ENCODE data around the gene ERBB4. TPM values are rescaled to one million over a fixed set of nuclear protein-coding genes. Genes with fewer than 3 reads are reported as not detected.

Gene ERBB4
- total RNA-seq, 1 donor from 2014 or later, result 9.9 TPM

- H3K27ac ChIP-seq (ENCODE audit: low read depth, low read length), result no peak overlapping the region
- no peaks in the 10 kb centered on the region for H3K4me1 ChIP-seq (ENCODE audit: control insufficient read depth in 3 of 3, insufficient read depth in 3 of 3, low read length in 3 of 3)
- H3K9ac ChIP-seq (ENCODE audit: low read depth in 1 of 3, low read length in 3 of 3), result no peak overlapping the region
- H3K4me3 ChIP-seq (ENCODE audit: low read length in 3 of 3), result no peak overlapping the region
- no peaks in the 10 kb centered on the region for H3K27me3 ChIP-seq (ENCODE audit: control insufficient read depth in 3 of 3, insufficient read depth in 3 of 3, low read length in 3 of 3)
- no peaks in the 10 kb centered on the region for H3K36me3 ChIP-seq (ENCODE audit: control insufficient read depth in 3 of 3, insufficient read depth in 3 of 3, low read length in 3 of 3)
- no peaks in the 10 kb centered on the region for H3K9me3 ChIP-seq (ENCODE audit: control insufficient read depth in 3 of 3, low read length in 3 of 3)
These were observed 1194.3 kb downstream of the ERBB4 start for GRCh38 chr2:211344289-211344688.

GRCh38 chr2:211333377-211333776 is 1205.2 kb downstream of the ERBB4 start:
- no peak overlapping the region for H3K4me3 ChIP-seq (ENCODE audit: low read length in 3 of 3)
- no peaks in the 10 kb centered on the region for H3K36me3 ChIP-seq (ENCODE audit: control insufficient read depth in 3 of 3, insufficient read depth in 3 of 3, low read length in 3 of 3)
- no peak overlapping the region for H3K9ac ChIP-seq (ENCODE audit: low read depth in 1 of 3, low read length in 3 of 3)
- no peaks in the 10 kb centered on the region for H3K4me1 ChIP-seq (ENCODE audit: control insufficient read depth in 3 of 3, insufficient read depth in 3 of 3, low read length in 3 of 3)
- no peak overlapping the region for H3K27ac ChIP-seq (ENCODE audit: low read depth, low read length)
- H3K9me3 ChIP-seq (ENCODE audit: control insufficient read depth in 3 of 3, low read length in 3 of 3), result no peaks in the 10 kb centered on the region
- H3K27me3 ChIP-seq (ENCODE audit: control insufficient read depth in 3 of 3, insufficient read depth in 3 of 3, low read length in 3 of 3), result no peaks in the 10 kb centered on the region

GRCh38 chr2:211331736-211332135 is 1206.9 kb downstream of the ERBB4 start:
- Histone ChIP-seq H3K9ac (ENCODE audit: low read depth in 1 of 3, low read length in 3 of 3) (no peak overlapping the region), H3K36me3 (ENCODE audit: control insufficient read depth in 3 of 3, insufficient read depth in 3 of 3, low read length in 3 of 3) (no peaks in the 10 kb centered on the region), H3K9me3 (ENCODE audit: control insufficient read depth in 3 of 3, low read length in 3 of 3) (no peaks in the 10 kb centered on the region), H3K4me1 (ENCODE audit: control insufficient read depth in 3 of 3, insufficient read depth in 3 of 3, low read length in 3 of 3) (no peaks in the 10 kb centered on the region), H3K27me3 (ENCODE audit: control insufficient read depth in 3 of 3, insufficient read depth in 3 of 3, low read length in 3 of 3) (no peaks in the 10 kb centered on the region), H3K4me3 (ENCODE audit: low read length in 3 of 3) (no peak overlapping the region), H3K27ac (ENCODE audit: low read depth, low read length) (no peak overlapping the region)

- Histone ChIP-seq H3K27ac (ENCODE audit: low read depth, low read length) (no peak overlapping the region), H3K4me1 (ENCODE audit: control insufficient read depth in 3 of 3, insufficient read depth in 3 of 3, low read length in 3 of 3) (no peaks in the 10 kb centered on the region), H3K36me3 (ENCODE audit: control insufficient read depth in 3 of 3, insufficient read depth in 3 of 3, low read length in 3 of 3) (no peaks in the 10 kb centered on the region), H3K4me3 (ENCODE audit: low read length in 3 of 3) (no peak overlapping the region), H3K27me3 (ENCODE audit: control insufficient read depth in 3 of 3, insufficient read depth in 3 of 3, low read length in 3 of 3) (no peaks in the 10 kb centered on the region), H3K9ac (ENCODE audit: low read depth in 1 of 3, low read length in 3 of 3) (no peak overlapping the region), H3K9me3 (ENCODE audit: control insufficient read depth in 3 of 3, low read length in 3 of 3) (no peaks in the 10 kb centered on the region)
These were observed 1208.7 kb downstream of the ERBB4 start for GRCh38 chr2:211329882-211330281.

GRCh38 chr2:211329421-211329820 is 1209.2 kb downstream of the ERBB4 start:
- Histone ChIP-seq H3K27me3 (ENCODE audit: control insufficient read depth in 3 of 3, insufficient read depth in 3 of 3, low read length in 3 of 3) (no peaks in the 10 kb centered on the region), H3K36me3 (ENCODE audit: control insufficient read depth in 3 of 3, insufficient read depth in 3 of 3, low read length in 3 of 3) (no peaks in the 10 kb centered on the region), H3K4me3 (ENCODE audit: low read length in 3 of 3) (no peak overlapping the region), H3K27ac (ENCODE audit: low read depth, low read length) (no peak overlapping the region), H3K9me3 (ENCODE audit: control insufficient read depth in 3 of 3, low read length in 3 of 3) (no peaks in the 10 kb centered on the region), H3K4me1 (ENCODE audit: control insufficient read depth in 3 of 3, insufficient read depth in 3 of 3, low read length in 3 of 3) (no peaks in the 10 kb centered on the region), H3K9ac (ENCODE audit: low read depth in 1 of 3, low read length in 3 of 3) (no peak overlapping the region)

- Histone ChIP-seq H3K9me3 (ENCODE audit: control insufficient read depth in 3 of 3, low read length in 3 of 3) (no peaks in the 10 kb centered on the region), H3K4me1 (ENCODE audit: control insufficient read depth in 3 of 3, insufficient read depth in 3 of 3, low read length in 3 of 3) (no peaks in the 10 kb centered on the region), H3K27me3 (ENCODE audit: control insufficient read depth in 3 of 3, insufficient read depth in 3 of 3, low read length in 3 of 3) (no peaks in the 10 kb centered on the region), H3K9ac (ENCODE audit: low read depth in 1 of 3, low read length in 3 of 3) (no peak overlapping the region), H3K36me3 (ENCODE audit: control insufficient read depth in 3 of 3, insufficient read depth in 3 of 3, low read length in 3 of 3) (no peaks in the 10 kb centered on the region), H3K27ac (ENCODE audit: low read depth, low read length) (no peak overlapping the region), H3K4me3 (ENCODE audit: low read length in 3 of 3) (no peak overlapping the region)
These were observed 1210.5 kb downstream of the ERBB4 start for GRCh38 chr2:211328126-211328525.

Small RNA genes lying within 50 kb of the gene (small RNA-seq; reads per million reads assigned to genes)
- gene MIR548F2 (not detected), gene RNA5SP119 (not detected)

Measured in skeletal muscle tissue (tissue), 5 donors.